ENCODE measurements around the gene PCYOX1L.

PCYOX1L gene, protein sequence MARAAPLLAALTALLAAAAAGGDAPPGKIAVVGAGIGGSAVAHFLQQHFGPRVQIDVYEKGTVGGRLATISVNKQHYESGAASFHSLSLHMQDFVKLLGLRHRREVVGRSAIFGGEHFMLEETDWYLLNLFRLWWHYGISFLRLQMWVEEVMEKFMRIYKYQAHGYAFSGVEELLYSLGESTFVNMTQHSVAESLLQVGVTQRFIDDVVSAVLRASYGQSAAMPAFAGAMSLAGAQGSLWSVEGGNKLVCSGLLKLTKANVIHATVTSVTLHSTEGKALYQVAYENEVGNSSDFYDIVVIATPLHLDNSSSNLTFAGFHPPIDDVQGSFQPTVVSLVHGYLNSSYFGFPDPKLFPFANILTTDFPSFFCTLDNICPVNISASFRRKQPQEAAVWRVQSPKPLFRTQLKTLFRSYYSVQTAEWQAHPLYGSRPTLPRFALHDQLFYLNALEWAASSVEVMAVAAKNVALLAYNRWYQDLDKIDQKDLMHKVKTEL

DNA sequence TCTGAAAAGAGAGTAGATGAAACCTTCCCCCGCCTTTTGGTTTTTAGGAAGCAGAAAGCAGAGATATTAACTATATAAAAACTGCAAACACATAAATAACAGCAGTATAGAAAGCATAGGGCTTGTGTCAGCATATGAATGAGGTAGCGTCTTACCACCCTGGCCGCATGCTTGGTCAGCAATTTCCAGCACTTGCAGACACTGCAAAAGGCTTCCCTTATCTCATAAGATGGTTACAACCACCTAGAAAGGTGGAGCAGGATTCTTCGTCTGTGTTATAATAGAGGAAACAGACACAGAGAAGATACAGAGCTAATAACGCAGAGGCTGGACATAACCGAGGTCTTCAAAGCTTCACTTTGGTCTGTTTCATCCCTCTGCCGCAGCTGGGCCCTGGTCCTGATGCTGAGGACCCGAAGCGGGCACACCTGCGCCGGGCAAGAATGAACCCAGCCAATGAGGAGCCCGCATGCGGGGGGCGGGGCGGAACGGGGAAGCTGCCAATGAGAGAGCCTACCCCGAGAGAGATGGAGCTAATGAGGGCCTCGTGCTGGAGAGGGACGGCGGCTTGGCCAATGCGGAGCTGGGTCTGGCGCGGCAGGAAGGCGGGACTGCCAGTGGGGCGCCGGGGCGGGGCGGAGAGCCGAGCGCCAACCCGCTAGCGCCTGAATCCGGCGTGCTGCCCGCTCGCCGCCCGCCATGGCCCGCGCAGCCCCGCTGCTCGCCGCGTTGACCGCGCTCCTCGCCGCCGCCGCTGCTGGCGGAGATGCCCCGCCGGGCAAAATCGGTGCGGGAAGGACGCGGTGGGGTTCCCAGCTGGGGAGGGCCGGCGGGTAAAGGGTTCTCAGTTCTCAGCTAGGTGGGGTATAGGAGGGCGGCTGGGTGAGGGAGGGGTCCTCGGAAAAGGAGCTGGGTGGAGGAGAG lies at the start of gene PCYOX1L:
TSS of gene PCYOX1L (plus strand) at position 677 of the 924 bp plus-strand sequence. CDS start at position 700, 23 bp downstream.
- peak; percentile 64 to 99 (median 92) for DNase-seq

DNA sequence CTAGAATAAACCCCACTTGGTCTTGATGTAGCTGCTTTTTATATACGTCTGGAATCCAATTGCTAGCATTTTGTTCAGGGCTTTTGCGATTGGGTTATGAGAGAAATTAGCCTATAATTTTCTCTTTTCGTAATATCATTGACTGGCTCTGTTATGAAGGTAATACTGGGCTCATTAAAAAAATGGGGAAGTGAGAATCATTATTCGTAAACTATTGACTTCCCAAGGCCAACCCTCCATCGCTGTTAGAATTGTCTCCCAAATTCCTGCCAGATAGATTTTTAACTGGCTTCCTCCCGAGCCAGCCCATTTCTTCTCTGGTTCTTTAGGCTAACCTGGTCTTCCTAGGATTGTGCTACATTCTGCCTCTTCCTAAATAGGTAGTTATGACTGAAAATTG lies 48.5 kb upstream of the PCYOX1L start:
- no peak for DNase-seq

DNA sequence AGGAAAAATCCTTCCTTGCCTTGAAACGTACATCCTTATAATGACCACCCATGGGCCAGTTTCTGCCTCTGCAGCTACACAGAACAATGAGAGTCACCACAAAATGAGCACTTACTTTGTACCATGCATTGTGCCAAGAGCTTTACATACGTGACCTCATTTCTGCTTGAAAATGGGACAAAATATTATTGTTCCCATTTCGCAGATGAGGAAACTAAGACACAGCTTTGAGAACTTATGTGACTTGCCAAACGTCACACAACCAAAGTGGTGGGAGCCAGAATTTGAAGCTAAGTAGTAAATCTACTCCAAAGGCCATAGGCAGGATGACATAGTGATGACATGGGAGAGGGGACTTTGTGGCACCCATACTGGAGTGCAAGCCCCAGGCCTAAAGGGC lies 47.4 kb upstream of the PCYOX1L start:
- no peak for DNase-seq

DNA sequence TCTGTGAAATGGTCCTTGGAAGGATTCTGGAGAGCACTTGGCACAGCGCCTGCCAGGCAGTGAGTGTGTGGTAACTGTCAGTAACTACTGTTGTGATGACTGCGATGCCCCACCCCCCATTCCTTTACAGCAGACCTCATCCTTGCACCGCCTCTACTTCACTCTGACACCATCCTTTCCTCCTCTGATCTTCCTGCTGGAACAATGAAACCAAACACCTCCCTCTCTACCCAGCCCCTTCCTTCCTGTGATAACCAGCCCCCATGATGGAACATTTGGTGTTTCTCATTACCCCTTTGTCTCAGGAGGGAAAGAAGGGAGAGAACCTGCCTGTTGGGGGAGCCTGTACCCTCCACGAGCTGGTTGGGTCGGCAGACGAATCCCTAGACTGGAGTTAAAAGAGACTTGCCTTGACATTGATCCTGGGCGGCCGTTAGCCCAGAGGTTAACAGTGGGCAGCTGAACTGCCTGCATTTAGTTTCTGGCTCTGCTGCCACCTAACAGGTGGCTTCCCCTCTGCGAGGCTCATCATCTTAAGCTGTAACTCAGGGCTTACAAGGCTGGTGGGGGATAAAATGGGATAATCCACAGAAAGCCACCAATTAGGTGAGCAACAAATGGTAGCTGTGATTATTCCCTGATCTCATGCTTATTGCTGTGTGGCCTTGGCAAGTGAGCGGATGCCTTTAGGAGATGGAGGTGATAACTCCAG lies 46.7 kb upstream of the PCYOX1L start:
- no peak for DNase-seq

DNA sequence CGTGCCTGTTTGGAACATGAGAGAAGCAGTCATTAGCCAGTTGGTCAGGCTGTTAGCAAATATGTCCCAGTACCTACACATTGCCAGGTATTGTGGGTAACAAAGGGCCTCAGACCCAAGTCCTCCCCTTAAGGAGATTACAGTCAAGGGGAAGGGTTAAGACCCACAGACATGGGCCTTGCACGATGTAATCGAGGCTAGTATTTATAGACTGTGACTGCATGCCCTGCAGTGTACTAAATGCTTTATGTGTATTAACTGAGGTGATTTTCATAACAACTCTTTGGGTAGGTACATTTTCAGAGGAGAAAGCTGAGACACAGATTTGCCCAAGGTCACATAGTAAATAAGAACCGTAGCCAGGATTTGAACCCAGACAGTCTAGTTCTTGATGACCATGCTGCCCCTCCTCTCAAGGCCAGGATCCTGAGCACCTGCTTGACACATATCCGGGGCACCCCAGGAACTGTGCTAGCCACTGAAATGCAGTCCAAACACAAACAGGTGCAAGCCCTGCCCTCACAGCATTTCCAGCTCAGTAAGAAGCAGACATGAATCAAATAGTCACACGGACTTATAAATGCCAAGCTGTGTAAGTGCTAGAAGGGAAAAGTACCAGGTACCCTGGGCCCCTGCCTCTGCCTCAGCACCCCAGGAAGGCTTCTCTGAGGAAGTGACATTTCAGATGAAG lies 44.5 kb upstream of the PCYOX1L start:
- DNase-seq = no peak

DNA sequence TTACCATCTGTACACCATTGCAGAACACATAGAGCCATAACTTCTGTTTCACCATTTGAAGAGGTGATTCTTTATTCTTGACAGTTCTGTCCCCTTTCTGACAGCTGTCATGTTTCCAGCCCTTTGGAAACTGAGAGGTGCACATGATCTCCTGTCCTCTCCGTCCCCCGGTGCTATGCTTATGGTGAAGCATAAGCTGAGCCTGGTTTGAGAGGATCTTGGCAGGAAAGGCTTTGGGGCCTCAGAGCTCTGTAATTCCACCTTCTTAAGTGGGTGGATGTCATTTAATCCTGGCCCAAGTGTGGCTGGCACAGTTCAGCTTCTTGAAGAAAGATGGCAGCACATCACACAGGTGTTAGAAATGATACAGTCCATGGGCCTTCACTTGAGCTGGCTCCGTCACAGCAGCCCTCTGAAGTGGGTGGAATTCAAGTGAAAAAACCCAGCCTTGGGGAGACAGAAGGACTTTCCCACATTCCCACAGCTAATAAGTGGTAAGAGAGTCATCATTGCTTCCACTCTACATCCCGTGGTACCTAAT lies 43.2 kb upstream of the PCYOX1L start:
- no peak for DNase-seq

DNA sequence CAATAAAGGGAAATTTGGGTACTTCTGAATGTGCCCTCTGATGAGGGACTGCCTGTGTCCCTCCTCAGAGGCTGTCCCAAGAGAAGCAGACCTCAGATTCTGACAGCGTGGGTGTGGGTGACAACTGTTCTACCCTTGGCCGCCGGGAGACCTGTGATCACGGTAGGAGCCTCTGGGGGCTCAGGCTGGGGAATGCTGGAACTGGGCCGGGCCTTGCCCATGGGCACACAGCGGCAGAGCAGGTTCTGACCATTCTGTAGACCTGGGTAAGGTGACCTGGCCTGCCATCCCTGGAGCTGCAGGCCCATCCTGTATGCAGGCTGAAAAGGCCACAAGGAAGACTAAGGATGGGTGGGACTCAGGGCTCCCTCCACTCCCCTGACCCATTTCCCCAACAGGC lies 42.1 kb upstream of the PCYOX1L start:
- DNase-seq = no peak

DNA sequence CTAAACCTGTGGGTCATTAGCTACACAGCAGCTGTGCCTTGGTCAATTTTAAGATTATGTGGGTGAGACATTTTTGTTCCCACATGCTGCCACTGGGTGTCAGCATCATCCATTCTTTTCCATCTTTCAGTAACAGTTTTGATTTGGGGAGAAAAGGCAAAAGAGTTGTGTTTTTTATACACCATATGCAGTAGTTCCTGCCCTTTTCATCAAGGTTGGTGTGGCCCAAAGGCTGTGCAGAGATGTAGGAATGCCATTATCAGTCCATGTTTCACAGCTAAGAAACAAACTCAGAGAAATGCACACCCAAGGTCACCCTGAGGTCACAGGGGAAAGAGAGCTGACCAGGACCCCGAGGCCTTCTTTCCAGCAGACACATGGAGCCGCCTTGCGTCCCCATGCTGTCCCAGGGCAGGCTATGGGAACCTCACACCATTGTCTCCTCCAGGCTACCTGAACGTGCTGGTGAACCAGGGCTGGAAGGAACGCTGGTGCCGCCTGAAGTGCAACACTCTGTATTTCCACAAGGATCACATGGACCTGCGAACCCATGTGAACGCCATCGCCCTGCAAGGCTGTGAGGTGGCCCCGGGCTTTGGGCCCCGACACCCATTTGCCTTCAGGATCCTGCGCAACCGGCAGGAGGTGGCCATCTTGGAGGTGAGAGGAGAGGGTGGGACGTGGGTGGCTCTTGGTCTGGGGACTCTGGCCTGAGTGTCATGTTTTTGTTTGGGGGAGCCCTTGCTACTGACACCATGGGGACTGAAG lies 40.4 kb upstream of the PCYOX1L start:
- DNase-seq = peak in 16 of 51 donors; percentile 1 to 49 (median 10)

DNA sequence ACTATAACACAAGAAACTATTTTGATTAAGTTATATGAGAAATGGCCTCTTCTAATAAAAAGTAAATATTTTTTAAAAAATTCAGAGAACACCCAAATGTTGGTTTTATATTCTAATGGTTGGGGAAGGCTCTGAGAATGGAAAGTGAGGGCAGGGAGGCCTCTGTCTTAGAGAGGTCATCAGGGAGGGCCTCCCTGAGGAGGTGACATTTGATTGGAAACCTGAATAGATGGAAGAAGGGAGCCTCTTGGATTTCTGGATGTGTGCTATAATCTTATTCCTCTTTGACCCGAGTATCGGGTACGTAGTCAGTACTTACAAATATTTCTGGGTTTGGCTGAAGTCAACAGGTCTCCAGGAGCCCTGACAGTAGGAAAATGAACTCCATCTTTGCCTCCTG lies 38.7 kb upstream of the PCYOX1L start:
- DNase-seq = no peak

DNA sequence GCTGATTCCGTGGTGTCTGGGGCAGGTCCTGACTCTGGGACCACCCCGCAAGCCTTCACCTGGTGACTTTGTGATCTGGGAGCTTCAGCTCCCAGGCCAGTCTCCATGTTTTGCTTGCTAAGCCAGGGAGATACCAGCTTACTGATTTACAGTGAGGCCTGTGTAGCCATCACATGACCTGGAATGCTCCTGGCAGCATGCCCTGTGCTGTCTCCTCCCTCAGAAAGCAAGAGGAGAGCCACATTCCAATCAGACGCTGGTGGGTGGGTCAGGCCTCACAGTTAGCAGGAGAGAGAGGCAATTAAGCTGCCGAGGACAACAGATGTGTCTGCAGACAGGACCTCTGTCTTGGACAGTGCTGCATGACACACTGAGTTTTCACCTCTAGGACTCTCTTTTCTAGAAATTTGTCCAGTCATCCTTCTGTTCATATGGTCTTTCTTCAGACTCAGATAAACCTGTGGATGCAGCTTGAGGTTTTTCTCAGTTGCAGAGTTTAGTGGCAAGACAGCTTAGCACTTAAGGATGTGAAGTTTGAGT lies 37.0 kb upstream of the PCYOX1L start:
- DNase-seq = peak in 33 of 51 donors; percentile 3 to 66 (median 25)

DNA sequence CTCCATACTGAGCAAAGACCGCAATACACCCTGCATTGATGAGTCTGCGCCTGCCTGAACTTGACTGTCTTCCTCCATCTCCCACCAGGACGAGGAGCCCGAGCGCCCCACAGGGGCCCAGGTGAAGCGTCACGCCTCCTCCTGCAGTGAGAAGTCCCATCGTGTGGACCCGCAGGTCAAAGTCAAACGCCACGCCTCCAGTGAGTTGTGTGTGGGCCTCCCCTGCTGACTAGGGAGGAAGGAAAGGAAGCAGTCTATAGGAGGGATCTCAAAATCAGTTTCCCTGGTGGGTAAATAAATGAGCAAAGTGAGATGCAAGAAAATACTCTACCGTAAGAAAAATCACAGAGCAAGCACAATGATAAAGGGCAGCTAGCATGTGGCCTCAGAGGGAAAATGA lies 35.3 kb upstream of the PCYOX1L start:
- no peak for DNase-seq

DNA sequence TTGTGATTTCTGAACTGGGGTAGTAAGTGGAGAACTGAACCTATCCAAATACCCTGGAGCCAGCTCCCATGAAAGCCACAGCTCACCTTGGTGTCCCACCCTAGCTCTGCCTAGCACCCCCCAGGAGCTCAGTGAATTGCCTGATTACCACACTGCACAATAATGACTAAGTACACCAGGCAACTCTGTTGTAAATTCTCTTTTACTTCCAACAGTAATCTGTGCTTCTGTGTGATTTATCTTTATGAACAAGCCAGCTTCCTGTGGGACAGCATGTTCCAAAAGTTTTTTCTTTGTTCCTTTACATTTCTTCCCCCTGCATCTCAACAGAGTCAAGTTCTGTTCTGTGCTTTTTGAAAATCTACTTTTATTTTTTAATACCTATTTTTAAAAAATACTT lies 34.6 kb upstream of the PCYOX1L start:
- DNase-seq = no peak

DNA sequence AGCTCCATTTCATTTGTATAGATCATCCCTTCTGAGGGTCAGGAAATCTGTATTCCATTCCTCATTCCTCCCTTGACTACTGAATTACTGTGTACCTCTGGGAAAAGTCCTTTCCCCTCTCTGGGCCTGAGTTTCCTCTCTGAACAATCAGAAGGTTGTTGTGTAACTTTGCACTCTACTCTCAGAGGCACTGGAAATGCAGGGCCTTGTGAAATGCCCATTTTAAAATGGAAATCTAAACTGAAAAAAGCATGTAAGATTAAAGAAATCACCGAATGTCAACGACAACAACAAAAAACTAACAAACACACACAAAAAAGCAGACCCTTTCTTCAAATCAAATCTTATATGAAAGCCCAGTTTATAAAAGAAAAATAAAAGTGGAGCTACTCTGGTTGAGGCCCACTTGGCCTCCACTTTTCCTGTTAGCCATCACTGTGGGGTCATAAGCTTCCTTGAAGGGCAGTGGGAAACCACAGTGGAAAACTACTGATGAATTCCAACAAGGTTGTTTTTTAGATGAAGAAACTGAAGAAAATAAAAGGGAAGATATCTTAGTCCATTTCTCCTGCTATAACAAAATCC lies 34.1 kb upstream of the PCYOX1L start:
- no peak for DNase-seq

DNA sequence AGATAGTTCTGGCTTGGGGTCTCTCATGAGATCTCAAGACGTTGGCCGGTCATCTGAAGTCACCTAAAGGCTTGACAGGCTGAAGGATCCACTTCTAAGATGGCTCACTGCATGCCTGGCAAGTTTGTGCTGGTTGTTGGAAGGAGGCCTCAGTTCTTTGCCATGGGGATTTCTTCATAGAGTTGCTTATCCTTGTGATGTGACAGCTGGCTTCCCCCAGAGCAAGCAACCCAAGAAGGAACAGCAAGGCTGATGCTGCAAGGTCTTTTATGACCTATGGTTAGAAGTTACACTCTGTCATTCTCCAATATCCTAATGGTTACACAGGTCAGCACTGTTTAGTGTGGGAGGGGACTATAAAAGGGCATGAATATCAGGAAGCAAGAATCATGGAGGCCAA lies 33.2 kb upstream of the PCYOX1L start:
- no peak for DNase-seq

DNA sequence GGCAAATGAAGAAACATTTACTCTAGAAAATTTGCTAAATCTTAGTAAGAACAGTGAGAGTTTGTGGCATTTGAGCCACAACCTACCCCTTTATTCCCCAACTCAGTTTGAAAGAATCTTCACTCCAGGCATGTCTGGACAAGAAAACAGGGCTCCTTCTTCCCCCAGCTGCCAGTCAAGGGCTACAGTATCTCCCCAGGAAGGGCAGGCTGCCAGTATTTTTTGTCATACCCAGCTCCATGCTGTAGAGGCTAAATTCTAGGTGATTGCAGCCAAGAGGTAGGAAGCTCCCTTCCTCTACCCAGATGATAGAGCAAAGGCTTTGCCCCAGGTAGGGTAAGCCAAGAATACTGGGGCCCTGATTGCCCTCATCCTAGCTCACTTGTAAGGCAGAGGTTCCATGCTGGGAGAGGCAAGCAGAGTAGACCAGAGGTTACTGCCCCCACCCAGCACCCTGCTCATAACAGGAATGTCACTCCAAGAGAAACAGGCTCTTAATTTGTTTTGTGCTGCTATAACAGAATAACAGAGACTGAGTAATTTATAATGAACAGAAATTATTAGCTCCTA lies 32.6 kb upstream of the PCYOX1L start:
- no peak for DNase-seq

DNA sequence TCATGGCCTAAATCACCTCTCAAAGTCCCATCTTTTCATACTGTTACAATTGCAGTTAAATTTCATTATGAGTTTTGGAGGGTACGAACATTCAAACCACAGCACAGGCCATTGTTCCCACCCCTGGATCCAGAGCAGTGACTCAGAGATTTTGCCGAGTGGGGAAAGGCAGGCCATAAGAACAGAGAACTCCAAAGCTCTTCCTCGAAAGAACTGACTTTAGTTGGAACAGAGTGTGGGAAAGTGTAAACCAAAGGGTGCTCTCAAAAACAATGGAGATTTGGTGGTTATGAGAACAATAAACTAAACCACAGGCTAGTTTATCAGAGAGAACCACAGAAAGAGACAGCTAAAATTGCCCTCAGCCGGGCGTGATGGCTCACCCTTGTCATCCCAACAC lies 32.0 kb upstream of the PCYOX1L start:
- DNase-seq = no peak

DNA sequence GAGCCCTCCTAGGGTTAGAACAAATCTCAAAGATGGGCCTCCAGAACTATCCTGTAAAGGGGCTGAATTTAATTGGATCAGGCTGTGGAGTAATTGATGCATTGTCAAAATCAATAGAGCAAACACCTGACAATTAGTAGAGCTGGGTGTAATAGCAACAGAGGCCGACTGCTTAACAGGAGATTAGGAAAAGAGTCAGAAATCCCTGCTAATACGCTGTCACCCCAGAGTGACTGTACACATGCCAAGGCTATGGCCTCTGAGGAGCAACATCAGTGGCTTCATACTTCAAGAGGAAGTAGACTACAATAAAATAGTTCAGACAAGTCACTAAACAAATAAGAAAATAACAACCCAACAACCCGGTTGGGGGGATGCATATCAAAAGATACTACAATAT lies 31.2 kb upstream of the PCYOX1L start:
- DNase-seq = no peak

DNA sequence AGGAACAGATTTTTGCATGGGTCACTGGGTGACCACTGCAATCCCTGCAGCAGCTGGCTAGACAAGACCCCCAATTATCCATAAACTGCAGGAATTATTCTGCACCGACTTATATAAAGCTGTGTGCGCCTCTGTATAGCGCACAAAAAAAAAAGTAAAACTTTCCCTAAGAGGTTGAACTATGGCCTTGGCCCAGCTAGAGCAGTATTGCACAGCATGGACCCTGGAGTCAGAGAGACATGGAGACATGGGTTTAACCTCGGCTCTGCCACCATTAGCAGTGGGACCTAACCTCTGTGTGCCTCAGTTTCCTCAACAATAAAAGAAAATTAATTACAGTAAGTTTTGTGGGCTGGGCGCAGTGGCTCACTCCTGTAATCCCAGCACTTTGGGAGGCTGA lies 29.7 kb upstream of the PCYOX1L start:
- DNase-seq = no peak
